HG02885 (cell line): ENCODE measurements around the gene FRMD4A.
A peak's percentile ranks its signal among the peaks of the same experiment; 100 is the strongest.
"Not testable (repeated sequence)": the region's sequence is repeated elsewhere in the genome, so short reads cannot be mapped to it uniquely, and the experiment has no call there.

ENCODE experiments used
- ATAC-seq: cut with Tn5 transposase; IDR thresholded peaks from one replicate; pipeline ENCODE4 v1.9.1; 2021; ENCODE audit warnings: mild to moderate bottlenecking; ENCODE audit not compliant: unreplicated experiment, poor library complexity

FRMD4A gene

DNA sequence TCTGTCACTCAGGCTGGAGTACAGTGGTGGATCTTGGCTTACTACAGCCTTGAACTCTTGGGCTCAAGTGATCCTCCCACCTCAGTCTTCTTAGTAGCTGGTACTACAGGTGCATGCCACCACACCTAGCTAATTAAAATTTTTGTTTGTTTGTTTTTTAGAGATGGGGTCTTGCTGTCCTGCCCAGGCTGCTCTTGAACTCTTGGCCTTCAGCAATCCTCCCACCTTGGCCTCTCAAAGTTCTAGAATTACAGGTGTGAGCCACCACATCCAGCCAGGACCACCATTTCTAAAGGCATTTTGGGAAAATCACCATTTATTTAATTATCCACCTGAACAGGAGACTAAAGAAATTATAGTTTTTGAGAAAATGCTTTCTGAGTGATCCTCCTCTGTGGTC lies 491.7 kb downstream of the FRMD4A start:
- no peak for ATAC-seq

DNA sequence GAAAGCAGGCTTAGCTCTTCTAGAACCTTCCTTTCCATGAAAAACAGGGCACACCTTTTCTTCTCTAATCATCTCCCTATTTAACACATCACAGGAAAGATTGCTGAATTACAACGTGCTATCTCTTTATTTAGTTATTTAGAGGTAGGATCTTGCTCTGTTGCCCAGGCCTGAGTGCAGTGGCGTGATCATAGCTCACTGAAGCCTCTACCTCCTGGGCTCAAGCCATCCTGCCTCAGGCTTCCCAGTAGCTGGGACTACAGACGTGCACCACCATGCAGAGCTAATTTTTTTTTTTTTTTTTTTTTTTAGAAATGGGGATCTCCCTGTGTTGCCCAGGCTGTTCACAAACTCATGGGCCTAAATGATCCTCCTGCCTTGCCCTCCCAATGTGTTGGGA lies 492.8 kb downstream of the FRMD4A start:
- no peak for ATAC-seq

DNA sequence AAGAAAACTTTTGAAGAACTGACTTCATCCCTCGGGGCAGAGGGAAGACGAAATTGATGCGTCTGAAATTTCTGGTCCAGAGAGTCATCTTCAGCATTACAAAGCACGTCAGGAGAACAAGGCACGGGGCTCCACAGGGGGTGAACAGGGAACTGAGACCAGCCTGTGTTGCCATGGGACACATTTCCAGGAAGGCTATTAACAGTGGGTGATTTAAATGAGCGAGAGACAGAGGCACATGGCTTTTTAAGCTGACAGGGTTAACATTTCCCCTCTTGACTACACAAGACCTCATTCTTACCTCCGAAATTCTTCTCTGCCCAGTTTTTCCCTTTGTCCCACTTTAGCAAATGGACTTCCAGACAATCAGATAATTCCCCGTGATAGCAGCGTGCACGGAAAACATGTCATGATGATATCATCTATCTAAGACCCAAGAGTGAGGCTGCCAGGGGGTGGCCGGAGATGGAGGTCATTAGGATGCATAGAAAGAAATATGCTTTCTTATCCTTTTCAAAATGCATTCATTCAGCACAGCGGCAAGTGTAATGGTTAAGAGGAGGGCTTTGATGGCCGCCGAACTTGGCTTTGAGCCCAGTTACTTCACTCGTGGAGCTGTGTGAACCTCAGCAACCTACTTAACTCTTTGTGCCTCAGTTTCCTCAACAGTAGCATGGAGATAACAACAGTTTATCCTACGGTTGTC lies 496.0 kb downstream of the FRMD4A start:
- ATAC-seq: no peak

DNA sequence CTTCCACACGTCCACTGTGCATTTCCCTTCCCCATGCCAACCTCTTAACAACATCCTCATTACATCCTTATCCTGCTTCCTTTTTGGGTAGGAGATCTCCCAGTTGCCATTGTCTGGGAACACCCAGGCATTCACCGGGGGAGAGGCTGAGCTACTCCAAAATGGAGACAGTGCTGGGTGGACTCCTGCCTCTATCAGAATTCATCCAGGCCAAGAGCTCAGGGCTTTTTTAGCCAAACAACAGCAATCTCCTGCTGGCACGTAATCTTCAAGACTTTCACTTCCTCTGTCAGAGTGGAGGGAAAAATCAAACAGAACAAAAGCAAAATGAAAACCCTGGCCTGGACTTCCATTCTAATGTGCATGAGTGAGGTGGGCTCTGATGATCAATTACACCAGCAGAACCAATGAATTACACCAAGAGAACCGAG lies 499.0 kb downstream of the FRMD4A start:
- ATAC-seq: peak; percentile 81

DNA sequence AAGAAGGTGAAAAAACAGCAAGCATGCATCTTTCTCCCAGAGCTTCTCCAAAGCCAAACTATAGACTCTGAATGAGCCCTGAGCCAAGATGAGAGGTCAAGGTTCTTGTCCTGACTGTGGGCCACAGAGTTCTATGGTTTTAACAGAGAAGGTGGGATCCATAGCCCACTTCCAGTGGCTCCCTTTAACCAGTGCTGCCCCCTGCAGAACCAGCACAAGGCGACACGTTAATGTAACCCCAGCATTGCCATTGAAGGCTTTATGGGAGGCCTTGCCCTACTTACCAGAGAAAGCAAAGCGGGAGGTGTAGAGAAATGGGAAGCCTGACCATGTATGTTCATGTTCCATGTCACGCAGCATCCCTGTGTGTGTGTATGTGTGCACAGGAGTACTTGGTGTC lies 500.3 kb downstream of the FRMD4A start:
- no peak for ATAC-seq

DNA sequence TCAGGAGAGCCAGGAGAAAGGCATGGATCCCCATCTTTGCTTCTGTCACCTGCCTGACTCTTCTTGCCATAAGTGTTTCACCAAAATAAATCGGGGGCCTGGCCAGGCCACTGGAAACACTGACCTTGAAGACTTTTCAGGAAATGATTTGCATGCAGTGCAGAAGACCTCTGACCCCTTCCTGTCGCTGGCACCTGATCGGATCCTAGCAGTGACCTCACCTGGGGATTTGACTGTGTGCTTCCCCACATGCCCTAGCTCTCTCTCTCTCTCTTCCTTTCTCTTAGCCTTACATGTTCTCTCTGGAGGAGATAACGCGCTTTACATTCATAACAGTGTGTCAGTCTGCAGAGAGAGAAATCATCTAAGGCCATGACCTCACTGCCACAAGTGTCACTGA lies 500.9 kb downstream of the FRMD4A start:
- ATAC-seq: no peak

DNA sequence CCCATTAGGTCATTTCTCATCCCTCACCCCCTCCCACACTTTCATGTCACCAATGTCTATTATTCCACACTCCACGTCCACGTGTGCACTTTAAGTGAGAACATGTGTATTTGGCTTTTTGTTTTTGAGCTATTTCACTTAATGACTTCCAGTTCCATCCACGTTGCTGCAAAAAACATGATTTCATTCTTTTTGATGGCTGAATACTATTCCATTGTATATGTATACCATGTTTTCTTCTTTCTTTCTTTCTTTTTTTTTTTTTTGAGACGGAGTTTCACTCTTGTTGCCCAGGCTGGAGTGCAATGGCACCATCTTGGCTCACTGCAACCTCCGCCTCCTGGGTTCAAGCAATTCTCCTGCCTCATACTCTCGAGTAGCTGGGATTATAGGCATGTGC lies 502.4 kb downstream of the FRMD4A start:
- not testable (repeated sequence) for ATAC-seq

DNA sequence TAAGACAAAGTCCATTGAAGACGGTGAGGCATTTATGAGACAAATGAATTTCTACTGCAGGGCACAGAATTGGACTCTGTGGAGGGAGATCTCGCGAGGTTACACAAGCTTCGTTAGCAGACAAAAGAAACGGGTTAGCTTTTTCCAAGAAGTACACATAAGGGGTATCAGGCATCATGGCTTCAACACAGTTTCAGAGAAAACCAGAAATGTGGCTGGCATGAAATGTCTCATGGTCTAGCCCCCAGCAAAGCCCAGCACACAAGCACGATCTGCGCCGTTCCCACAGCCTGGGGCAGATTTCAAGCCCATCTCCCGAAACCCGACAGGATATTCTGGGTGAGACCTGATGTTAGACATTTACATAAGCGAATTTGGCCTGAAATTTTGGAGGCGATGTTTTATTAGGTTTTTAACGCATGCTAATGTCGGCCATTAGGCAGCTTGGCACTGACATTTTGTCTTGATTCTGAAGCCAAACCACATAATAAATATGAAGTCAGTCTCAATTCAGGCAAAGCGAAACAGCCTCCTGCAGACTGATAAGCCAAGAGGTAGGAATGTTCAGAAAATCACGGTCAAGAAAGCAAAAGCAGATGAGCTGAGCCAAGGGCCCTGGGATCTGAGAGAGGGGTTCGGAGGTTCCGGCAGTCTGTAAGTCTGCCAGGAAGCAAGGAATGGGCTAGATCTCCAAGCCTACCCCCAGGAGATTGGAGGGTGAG lies 503.5 kb downstream of the FRMD4A start:
- ATAC-seq: no peak

DNA sequence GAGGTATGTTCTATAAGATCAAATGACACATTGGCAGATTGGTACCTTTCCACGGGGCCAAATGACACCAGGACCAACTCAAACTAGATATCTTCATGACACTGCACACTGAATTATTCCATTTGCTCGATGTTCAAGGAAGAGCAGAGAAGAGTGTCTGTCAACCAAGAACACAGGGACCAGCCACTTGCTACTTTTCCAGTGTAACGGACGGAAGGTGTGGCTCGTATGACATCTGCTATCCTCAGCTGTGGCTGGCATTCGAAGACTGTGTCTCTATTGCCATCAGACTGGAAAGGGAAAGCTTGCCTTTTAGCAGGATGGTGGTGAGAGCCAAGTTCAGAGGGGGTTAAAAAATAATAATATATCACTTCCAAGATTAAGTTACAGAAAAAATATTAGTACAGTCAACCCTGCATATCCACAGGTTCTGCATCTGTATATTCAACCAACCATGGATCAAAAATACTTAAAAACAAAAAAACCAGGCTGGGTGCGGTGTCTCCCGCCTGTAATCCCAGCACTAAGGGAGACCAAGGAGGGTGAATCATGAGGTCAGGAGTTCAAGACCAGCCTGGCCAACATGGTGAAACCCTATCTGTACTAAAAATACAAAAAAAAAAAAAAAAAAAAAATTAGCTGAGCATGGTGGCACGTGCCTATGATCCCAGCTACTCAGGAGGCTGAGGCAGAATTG lies 506.9 kb downstream of the FRMD4A start:
- ATAC-seq: no peak

DNA sequence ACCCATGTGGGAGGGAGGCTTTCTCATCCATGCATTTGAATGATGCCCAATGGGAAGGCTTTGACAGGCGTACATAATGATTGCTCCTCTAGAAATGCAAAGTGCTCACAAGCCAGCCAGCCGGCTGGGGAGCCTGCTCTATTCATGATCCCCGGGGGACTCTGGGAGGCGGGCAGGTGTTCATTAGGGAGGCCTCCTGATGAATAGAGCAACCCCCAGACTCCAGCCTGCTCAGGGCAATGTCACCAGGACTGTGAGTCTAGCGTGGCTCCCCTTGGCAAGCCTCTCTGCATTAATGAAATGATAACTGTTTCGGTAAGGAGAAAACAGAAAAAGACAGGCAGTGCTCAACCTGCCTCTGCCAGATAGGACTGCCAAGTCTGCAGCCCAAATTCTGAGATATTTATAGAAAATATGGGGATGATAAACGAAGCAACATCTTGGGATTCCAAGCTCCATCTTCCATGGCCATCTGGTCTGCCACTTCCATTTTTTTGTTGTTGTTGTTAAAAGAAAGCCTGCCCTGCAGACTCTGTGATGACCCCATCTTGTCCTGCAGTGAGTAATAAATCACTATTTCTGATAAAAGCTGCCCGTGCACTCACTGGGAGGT lies 507.5 kb downstream of the FRMD4A start:
- no peak for ATAC-seq

DNA sequence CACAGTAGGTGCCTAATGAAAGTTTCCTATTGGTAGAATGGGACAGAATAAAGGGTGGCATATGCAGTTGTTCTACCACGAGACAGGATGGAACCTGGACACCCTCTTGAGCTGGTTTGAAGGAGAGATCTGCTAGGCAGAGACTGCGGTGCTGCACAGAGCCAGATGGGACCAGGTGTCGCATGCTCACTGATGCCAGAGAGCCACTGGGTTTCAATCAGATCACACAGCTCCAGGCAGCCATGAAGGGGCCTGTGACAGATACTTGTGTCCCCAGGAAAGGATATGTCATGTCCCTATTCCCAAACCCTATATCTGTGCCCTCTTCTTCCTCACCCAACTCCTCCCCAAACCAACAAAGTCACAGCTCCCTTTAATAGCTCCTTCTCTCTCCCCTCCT lies 508.2 kb downstream of the FRMD4A start:
- no peak for ATAC-seq

DNA sequence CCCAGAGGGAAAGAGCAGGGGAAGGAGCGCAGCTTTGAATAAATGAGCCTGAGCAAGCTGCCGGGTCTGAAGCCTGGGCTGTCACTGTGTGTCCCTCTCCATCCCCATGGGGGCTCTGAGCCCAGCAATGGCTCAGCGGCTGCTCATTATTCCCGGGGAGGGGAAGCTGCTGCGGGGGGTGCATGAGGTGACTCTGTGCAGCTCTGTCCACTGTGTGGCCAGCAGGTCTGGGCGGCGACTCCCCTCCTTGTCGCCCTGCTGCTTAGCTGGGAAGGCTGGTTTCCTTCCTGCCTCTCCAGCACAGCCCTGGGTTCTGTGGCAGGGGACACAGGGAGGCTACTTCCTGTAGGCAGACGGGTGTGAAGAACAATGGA lies 509.8 kb downstream of the FRMD4A start:
- no peak for ATAC-seq

DNA sequence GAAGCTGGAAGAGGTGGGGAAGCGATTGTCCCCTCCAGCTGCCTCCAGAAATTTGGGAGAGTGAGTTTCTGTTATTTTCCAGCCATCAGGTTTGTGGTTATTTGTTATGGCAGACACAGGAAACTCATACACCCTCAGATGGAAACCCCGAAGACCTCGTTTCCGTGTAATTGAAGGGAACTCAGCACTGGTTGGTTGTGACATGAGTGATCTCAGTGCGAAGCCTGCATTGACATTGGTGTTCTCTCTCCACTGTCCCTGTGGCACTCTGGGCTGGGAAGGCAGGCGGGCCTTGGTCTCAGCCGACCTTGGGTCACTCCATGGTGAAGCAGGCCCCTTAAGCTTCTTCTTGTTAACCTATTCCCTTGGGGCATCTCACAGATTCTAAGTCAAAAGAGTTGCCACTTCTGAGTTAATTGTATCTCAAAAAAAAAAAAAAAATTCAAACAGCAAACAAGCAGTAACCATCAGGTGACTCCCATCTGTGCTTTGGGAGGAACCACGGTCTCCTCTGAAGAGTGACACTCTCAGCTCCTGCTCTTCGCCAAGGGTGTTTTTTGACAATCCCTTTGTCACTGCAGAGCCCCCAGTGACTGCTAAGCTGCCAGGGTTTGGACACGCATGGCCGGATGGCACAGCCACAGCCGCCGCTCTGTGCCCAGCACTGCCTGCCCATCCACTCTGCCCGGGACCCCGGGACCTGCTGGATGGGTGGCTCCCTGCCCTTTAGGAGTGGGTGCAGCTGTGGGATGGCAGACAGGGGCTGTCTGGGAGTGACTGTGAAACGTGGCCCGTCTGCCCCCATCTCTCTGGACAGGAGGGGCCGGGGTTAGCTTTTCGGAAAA lies 510.4 kb downstream of the FRMD4A start:
- ATAC-seq: no peak

DNA sequence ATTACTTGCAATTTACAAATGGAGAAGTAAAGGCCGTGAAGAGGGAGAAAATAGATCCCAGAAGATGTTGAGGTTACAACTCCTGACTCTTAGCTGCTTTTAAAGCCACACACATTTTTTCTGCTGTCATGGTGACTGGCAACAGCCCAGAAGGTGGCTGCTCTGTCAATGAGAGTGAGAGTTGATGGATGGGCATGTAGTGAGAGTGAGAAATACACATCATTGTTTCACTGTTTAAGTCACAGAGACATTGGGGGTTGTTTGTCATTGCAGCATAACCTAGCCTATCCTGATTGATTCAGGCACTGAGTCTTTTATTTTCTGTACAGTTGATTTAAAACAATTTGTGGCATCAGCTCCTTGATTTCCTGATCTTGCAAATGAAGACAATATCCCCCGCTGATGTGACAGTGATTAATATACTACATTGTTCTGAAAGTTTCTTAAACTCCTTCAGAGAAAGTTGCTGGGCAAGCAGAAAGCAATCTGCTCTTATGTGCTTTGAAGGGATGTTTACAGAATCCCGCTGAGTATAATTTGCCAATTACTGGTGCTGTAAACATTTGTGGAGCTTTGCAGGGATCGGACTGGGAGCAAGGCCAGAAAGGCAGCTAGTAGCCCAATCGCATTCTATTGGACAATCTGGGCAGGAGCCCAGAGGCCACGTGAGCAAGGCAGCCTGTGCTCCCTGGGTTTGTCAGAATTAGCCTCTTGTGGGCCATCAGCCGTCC lies 514.4 kb downstream of the FRMD4A start:
- ATAC-seq: no peak

DNA sequence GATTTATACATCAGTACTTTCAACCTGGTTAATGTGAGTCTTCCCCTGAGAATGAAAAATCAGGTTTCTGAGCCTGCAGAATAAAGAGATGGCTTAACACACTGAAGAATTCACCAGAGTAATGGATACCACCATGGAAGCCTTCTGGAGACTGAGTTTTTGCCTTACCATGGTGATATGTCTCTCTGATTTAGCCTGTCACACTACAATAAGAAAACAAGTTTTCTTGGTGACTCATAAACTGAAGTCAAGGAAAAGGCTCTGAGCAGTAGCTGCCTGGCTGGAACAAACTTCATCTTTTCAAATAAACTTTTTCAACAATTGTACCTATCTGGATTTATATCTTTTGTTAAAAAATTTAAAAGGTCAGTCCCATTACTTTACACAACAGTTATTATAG lies 515.0 kb downstream of the FRMD4A start:
- ATAC-seq: no peak

DNA sequence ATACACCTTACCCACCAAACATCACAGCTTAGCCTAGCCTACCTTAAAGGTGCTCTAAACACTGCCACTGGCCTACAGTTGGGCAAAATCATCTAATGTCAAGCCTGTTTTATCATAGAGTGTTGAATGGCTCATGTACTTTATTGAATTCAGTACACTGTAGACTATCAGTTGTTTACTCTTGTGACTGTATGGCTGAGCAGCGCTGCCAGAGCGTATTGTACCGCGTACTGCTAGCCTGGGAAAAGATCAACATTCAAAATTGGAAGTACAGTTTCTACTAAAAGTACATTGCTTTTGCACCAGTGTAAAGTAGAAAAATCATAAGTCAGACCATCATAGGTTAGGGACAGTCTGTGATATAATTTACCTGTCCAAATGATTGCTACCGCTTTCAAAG lies 517.2 kb downstream of the FRMD4A start:
- no peak for ATAC-seq

DNA sequence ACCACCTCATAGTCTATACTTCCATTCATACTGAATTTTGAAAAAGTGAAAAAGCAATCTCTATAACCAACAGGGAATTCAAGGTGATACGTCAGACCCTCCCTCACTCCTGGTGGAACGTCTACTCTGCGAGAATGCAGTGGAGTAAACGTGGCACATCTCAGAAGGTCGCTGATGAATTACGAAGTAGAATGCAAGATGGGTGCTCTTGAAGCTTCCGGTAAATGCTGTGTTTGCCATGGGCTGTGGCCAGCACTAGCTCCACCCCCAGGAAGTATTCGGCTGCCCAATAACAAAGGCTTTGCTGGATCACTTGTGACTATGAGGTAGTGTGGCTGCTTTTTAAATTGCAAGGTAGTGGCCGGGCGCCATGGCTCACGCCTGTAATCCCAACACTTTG lies 517.9 kb downstream of the FRMD4A start:
- ATAC-seq: no peak

DNA sequence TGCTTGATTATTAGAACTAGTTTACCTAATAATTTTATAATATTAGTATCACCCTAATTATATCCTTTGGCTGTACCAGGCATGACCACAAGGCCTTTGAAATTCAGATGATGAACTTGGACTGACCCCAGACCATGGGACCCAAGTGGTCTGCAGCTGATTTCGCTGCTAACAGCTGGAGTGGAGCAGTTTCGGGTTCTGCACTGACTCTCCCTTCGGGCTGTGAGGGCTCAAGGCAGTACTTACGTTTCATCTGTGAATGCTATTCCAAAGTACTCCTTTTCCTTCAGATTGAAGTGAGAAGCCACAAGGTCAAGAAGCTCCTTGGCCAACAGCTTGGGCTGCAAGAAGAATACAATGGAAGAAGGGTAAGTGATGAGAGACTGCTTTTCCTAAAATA lies 520.2 kb downstream of the FRMD4A start:
- ATAC-seq: no peak

DNA sequence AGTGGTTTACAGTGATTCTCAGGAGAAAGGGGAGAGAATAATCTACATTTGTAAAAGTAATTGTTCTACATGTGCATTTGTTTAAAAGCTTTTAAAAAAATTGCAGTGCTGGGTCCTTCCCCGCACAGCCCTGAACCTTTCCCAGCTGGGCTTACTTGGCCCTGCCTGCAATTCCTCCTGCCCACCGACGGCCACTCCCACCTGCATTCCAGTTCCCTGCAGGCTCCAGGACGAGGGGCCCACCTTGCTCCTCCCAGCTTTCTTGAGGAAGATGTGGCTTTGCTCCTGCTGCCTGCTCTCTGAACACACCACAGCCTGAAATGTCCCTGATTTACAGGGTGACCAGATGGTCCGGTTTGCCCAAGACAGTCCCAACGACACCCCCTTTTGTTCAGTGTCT lies 521.3 kb downstream of the FRMD4A start:
- no peak for ATAC-seq
